Measurements from ENCODE around the gene MDC1.

The MDC1 gene

GRCh38 chr6:30700340-30700739, 16.7 kb downstream of the MDC1 start:
- no peak for DNase-seq (ENCODE audit: low read depth)

GRCh38 chr6:30696432-30696831, 20.6 kb downstream of the MDC1 start:
- no peak for DNase-seq (ENCODE audit: low read depth)

- no peak for DNase-seq (ENCODE audit: low read depth)
Measured at GRCh38 chr6:30691208-30691847, 25.8 kb downstream of the MDC1 start.

GRCh38 chr6:30690403-30691207, 26.5 kb downstream of the MDC1 start, which contains the start of gene NRM:
Gene NRM, minus strand, starts transcription at chr6:30690984. Its CDS starts 10 bp downstream, at chr6:30690974.
- DNase-seq (ENCODE audit: low read depth) = peak; percentile 55

GRCh38 chr6:30689985-30690384, 27.1 kb downstream of the MDC1 start:
- no peak for DNase-seq (ENCODE audit: low read depth)

- no peak for DNase-seq (ENCODE audit: low read depth)
Measured at GRCh38 chr6:30689022-30689865, 27.8 kb downstream of the MDC1 start.

- no peak for DNase-seq (ENCODE audit: low read depth)
Measured at GRCh38 chr6:30688569-30688968, 28.5 kb downstream of the MDC1 start.

GRCh38 chr6:30687659-30688431, 29.2 kb downstream of the MDC1 start:
- no peak for DNase-seq (ENCODE audit: low read depth)

GRCh38 chr6:30686908-30687658, 30.0 kb downstream of the MDC1 start:
- peak; percentile 61 for DNase-seq (ENCODE audit: low read depth)

GRCh38 chr6:30686009-30686907, 30.8 kb downstream of the MDC1 start, which contains the start of gene PPP1R18:
Gene PPP1R18, minus strand, starts transcription at chr6:30686645. Its CDS starts 627 bp downstream, at chr6:30686018.
- DNase-seq (ENCODE audit: low read depth) = peak; percentile 66

- no peak for DNase-seq (ENCODE audit: low read depth)
Measured at GRCh38 chr6:30685157-30686008, 31.7 kb downstream of the MDC1 start.

GRCh38 chr6:30684386-30685156, 32.5 kb downstream of the MDC1 start:
- DNase-seq (ENCODE audit: low read depth) = no peak

- no peak for DNase-seq (ENCODE audit: low read depth)
Measured at GRCh38 chr6:30683980-30684338, 33.1 kb downstream of the MDC1 start.

GRCh38 chr6:30683183-30683979, 33.7 kb downstream of the MDC1 start:
- DNase-seq (ENCODE audit: low read depth) = no peak

GRCh38 chr6:30682143-30683117, 34.7 kb downstream of the MDC1 start:
- DNase-seq (ENCODE audit: low read depth) = peak; percentile 59

GRCh38 chr6:30681766-30682142, 35.3 kb downstream of the MDC1 start:
- no peak for DNase-seq (ENCODE audit: low read depth)
